Adrenal gland (tissue), 12 donors: ENCODE data around the gene SLC35A1. TPM values are rescaled to one million over a fixed set of nuclear protein-coding genes. Genes with fewer than 3 reads are reported as not detected.

Experiments used
- DNase-seq, 7 donors: peaks; one replicate each; pipeline ENCODE4 v3.0.0-alpha.2; 2019 to 2020
- H3K27ac ChIP-seq, 5 donors: fragments of 200-600 bp; sonication (generic) in 4 of 5; 1 replicate in 3 of 5; 2 replicates in 2 of 5; pipeline versions ENCODE4 v1.5.1 to v1.8.0; 2016 to 2020; ENCODE audit warnings: mild to moderate bottlenecking in 1 of 5
- H3K27me3 ChIP-seq: fragments of 200-600 bp; 2 replicates; pipeline ENCODE4 v1.8.0; 2021
- H3K36me3 ChIP-seq, 2 donors: fragments of 200-600 bp; replicated peaks in 1 of 2; 1 replicate in 1 of 2; 2 replicates in 1 of 2; pipeline versions ENCODE4 v1.5.1 to v1.8.0; 2018 to 2022
- H3K4me1 ChIP-seq, 2 donors: fragments of 200-600 bp; replicated peaks in 1 of 2; 1 replicate in 1 of 2; 2 replicates in 1 of 2; pipeline versions ENCODE4 v1.5.1 to v1.8.0; 2018 to 2021
- H3K4me3 ChIP-seq, 4 donors: fragments of 200-600 bp; sonication (generic) in 3 of 4; one replicate each; pipeline ENCODE4 v1.5.1; 2016 to 2018
- H3K9me3 ChIP-seq, 3 donors: fragments of 200-600 bp; sonication (generic) in 1 of 3; replicated peaks in 1 of 3; 1 replicate in 2 of 3; 2 replicates in 1 of 3; pipeline versions ENCODE4 v1.5.1 to v1.8.0; 2016 to 2021
- CTCF ChIP-seq, 6 experiments: fragments of 450-650 bp in 4 of 6; fragments of 200-600 bp in 2 of 6; sonication (generic) in 1 of 6; IDR thresholded peaks; 1 replicate in 5 of 6; 2 replicates in 1 of 6; pipeline versions ENCODE4 v1.5.1 to v1.8.0; 2016 to 2021; ENCODE audit warnings: antibody characterized with exemption in 6 of 6, mild to moderate bottlenecking in 2 of 6, moderate library complexity in 1 of 6
- POLR2A ChIP-seq, 2 donors: fragments of 450-650 bp; IDR thresholded peaks; one replicate each; pipeline ENCODE4 v1.6.1; 2017; ENCODE audit warnings: antibody characterized with exemption in 2 of 2, mild to moderate bottlenecking in 2 of 2, moderate library complexity in 1 of 2
- WGBS, 4 donors: extraction: QIAGEN DNeasy Blood & Tissue Kit in 2 of 4; methylation state at CpG; one replicate each; pipeline versions ENCODE4 v1.1.5 to v1.1.7; 2013 to 2017; 5-methylcytosine and 5-hydroxymethylcytosine counted together
- intact Hi-C, 2 donors: fragments of 100-400 bp; cut with DNase I; formaldehyde crosslinking; loops; one replicate each; pipeline versions ENCODE4 v1.14.1 to v1.15.0; 2022 to 2023
- polyA plus RNA-seq, 3 donors: library from polyadenylated mRNA; stranded (reverse); fragments of 200-250 nt in 2 of 3; fragments of 350-450 nt in 1 of 3; fragmentation: Illumina TruSeq in 1 of 3; extraction: RNeasy Lipid Tissue Mini Kit (QIAGEN cat#74804) in 1 of 3; gene quantifications; one replicate each; pipeline ENCODE4 v1.2.3, GENCODE V29; 2013 to 2014
- total RNA-seq, 9 donors: library from RNA; depleted of rRNA in 4 of 9; stranded (reverse); fragments of >200 nt in 4 of 9; fragments of 120-200 nt in 1 of 9; fragmentation: NEBNext Ultra II Directional in 1 of 9; extraction: Animal tissue kit (Norgen Biotek cat#: 25700) in 1 of 9; gene quantifications; one replicate each; pipeline versions ENCODE4 v1.1.0 to v1.2.4, GENCODE V29; 2013 to 2023
- donor health status: healthy with polysubstance abuse.
- donor health status: Bipolar disorder and iron deficiency.
- donor health status: DM: yes; HTN: yes; CAD: no.
- donor health status: DM: no; HTN: no; CAD: no.
- donor health status: DM: no; HTN: no; CAD: no.
- donor health status: DM: yes; HTN: yes; CAD: no.

Gene SLC35A1
- total and polyA plus RNA-seq, 12 donors: 19.9 to 41.0 (median 29.3) TPM

GRCh38 chr6:87498048-87498447 is 25.3 kb downstream of the SLC35A1 start:
- H3K4me3 ChIP-seq: no peak overlapping the region
- H3K9me3 ChIP-seq: no peaks in the 10 kb centered on the region
- no peak overlapping the region for H3K27ac ChIP-seq
- H3K4me1 ChIP-seq: no peaks in the 10 kb centered on the region
- intact Hi-C loops: no loop called here
- DNase-seq: no peak
- no peaks in the 10 kb centered on the region for H3K27me3 ChIP-seq
- peaks cover 0 to 7% of the 10 kb centered on the region in 2 donors for H3K36me3 ChIP-seq
- TF ChIP-seq POLR2A (IDR thresholded peaks at IDR 0.05): no peak
- no peak for TF ChIP-seq CTCF (IDR thresholded peaks at IDR 0.05)

GRCh38 chr6:87501809-87502572 is 29.2 kb downstream of the SLC35A1 start:
- Histone ChIP-seq H3K27ac (peak overlapping the region in 1 of 5 donors; percentile 7), H3K4me3 (no peak overlapping the region), H3K27me3 (no peaks in the 10 kb centered on the region), H3K9me3 (no peaks in the 10 kb centered on the region), H3K4me1 (no peaks in the 10 kb centered on the region), H3K36me3 (peaks cover 0 to 7% of the 10 kb centered on the region in 2 donors)
- TF ChIP-seq POLR2A (IDR thresholded peaks at IDR 0.05): no peak
- no peak for TF ChIP-seq CTCF (IDR thresholded peaks at IDR 0.05)
- no peak for DNase-seq
- 85 to 91% (median 88%) methylated on average over 6 of the region's 6 CpGs for WGBS, 4 donors
- intact Hi-C loops: no loop called here

- TF ChIP-seq CTCF (IDR thresholded peaks at IDR 0.05): no peak
- no peak for TF ChIP-seq POLR2A (IDR thresholded peaks at IDR 0.05)
- Histone ChIP-seq H3K9me3 (no peaks in the 10 kb centered on the region), H3K36me3 (peaks cover 0 to 10% of the 10 kb centered on the region in 2 donors), H3K4me3 (no peak overlapping the region), H3K4me1 (no peaks in the 10 kb centered on the region), H3K27me3 (no peaks in the 10 kb centered on the region), H3K27ac (peak overlapping the region in 1 of 5 donors; percentile 35)
- WGBS, 4 donors: 57 to 70% (median 66%) methylated on average over 1 of the region's 1 CpG
- peak in 3 of 7 donors; percentile 27 to 79 (median 34) for DNase-seq
- intact Hi-C loops: no loop called here
Observed at GRCh38 chr6:87504441-87504840, 31.7 kb downstream of the SLC35A1 start.

GRCh38 chr6:87514831-87515230 is 42.1 kb downstream of the SLC35A1 start:
- Histone ChIP-seq H3K27me3 (no peaks in the 10 kb centered on the region), H3K9me3 (no peaks in the 10 kb centered on the region), H3K27ac (no peak overlapping the region), H3K36me3 (peaks cover 0 to 84% of the 10 kb centered on the region in 2 donors), H3K4me1 (no peaks in the 10 kb centered on the region), H3K4me3 (no peak overlapping the region)
- 44 to 65% (median 57%) methylated on average over 2 of the region's 2 CpGs for WGBS, 4 donors
- intact Hi-C loops: no loop called here
- TF ChIP-seq POLR2A (IDR thresholded peaks at IDR 0.05) (no peak), CTCF (IDR thresholded peaks at IDR 0.05) (no peak)
- DNase-seq: no peak
